A673 (cell line): ENCODE measurements around the gene COMMD2. TPM values are rescaled to one million over a fixed set of nuclear protein-coding genes. Genes with fewer than 3 reads are reported as not detected.

Experiments
- BruUV-seq: library from RNA; stranded (reverse); fragments of 400-500 nt; replicated peaks from 2 replicates; lab custom pipeline; 2021; lab: Mats Ljungman, UMichigan
- CTCF ChIA-PET: fragments of 300-600 bp; sonication (Branson Sonifier 250); formaldehyde crosslinking; loops from one replicate; lab custom pipeline; 2022; ENCODE audit warnings: antibody characterized with exemption; lab: Charles Lee
- POLR2A ChIA-PET: fragments of 300-600 bp; sonication (Branson Sonifier 250); formaldehyde crosslinking; loops from one replicate; lab custom pipeline; 2022; ENCODE audit warnings: antibody characterized with exemption; ENCODE audit not compliant: low non-redundant PET; lab: Charles Lee
- DNase-seq: peaks from one replicate; pipeline ENCODE4 v3.0.0-alpha.2; 2015; ENCODE audit warnings: low spot score
- H3K27ac ChIP-seq: fragments of 200-600 bp; sonication (generic); 2 replicates; pipeline ENCODE4 v1.5.1; 2016; ENCODE audit warnings: mixed run types, low read depth, mild to moderate bottlenecking, mixed read lengths, antibody characterized with exemption, low read length; ENCODE audit not compliant: poor library complexity, severe bottlenecking
- H3K27me3 ChIP-seq: fragments of 200-600 bp; sonication (generic); replicated peaks from 2 replicates; pipeline ENCODE4 v1.6.1; 2017; ENCODE audit warnings: mixed run types, low read depth, mild to moderate bottlenecking, mixed read lengths, antibody characterized with exemption, low read length; ENCODE audit not compliant: insufficient read depth, poor library complexity
- H3K36me3 ChIP-seq: fragments of 200-600 bp; sonication (generic); 2 replicates; pipeline ENCODE4 v1.6.1; 2016; ENCODE audit warnings: mixed run types, mild to moderate bottlenecking, mixed read lengths, antibody characterized with exemption, low read length; ENCODE audit not compliant: insufficient read depth, poor library complexity, severe bottlenecking
- H3K4me1 ChIP-seq: fragments of 200-600 bp; sonication (generic); 2 replicates; pipeline ENCODE4 v1.6.1; 2017; ENCODE audit warnings: mixed run types, mild to moderate bottlenecking, mixed read lengths, antibody characterized with exemption, low read length; ENCODE audit not compliant: insufficient read depth, poor library complexity, severe bottlenecking
- H3K4me3 ChIP-seq: fragments of 200-600 bp; sonication (generic); 2 replicates; pipeline ENCODE4 v1.5.1; 2016; ENCODE audit warnings: low read depth, mixed run types, mild to moderate bottlenecking, mixed read lengths, low read length; ENCODE audit not compliant: poor library complexity, severe bottlenecking
- H3K9me3 ChIP-seq: fragments of 200-600 bp; sonication (generic); 2 replicates; pipeline ENCODE4 v1.6.1; 2016; ENCODE audit warnings: mixed run types, low read depth, mild to moderate bottlenecking, mixed read lengths, antibody characterized with exemption, low read length; ENCODE audit not compliant: poor library complexity, severe bottlenecking
- CTCF ChIP-seq: fragments of 300-800, 200-600 bp; sonication (generic); conservative IDR thresholded peaks from 2 replicates; pipeline ENCODE4 v1.5.1; 2017; ENCODE audit warnings: low read depth, mild to moderate bottlenecking, antibody characterized with exemption, low read length, moderate library complexity, mixed read lengths
- EZH2 ChIP-seq: fragments of 200-600 bp; sonication (generic); IDR thresholded peaks from 2 replicates; pipeline ENCODE4 v1.6.1; 2017; ENCODE audit warnings: borderline replicate concordance, low read depth, mild to moderate bottlenecking, mixed read lengths, antibody characterized with exemption, low read length; ENCODE audit not compliant: poor library complexity, severe bottlenecking
- intact Hi-C: fragments of 100-400 bp; cut with micrococcal nuclease; formaldehyde crosslinking; loops from one replicate; pipeline ENCODE4 v1.10.0; 2022; ENCODE audit not compliant: unreplicated experiment
- total RNA-seq: library from RNA; stranded (reverse); gene quantifications from 2 replicates; pipeline ENCODE4 v1.2.3, GENCODE V29; 2021

The COMMD2 gene
- total RNA-seq, 1 experiment from 2014 or later: 51.6 TPM

GRCh38 chr3:149771652-149772271 is 19.5 kb upstream of the COMMD2 start:
- TF ChIP-seq EZH2: no peak
- peak; percentile 90 for TF ChIP-seq CTCF
- no peaks in the 10 kb centered on the region for H3K36me3 ChIP-seq
- no TSS peak for BruUV-seq
- intact Hi-C loops: loop anchor here (1.0 kb wide), 2 partner anchors 259 to 277 kb away; no protein-coding TSS in a partner anchor
- DNase-seq: peak; percentile 63
- no peaks in the 10 kb centered on the region for H3K27me3 ChIP-seq
- H3K9me3 ChIP-seq: no peaks in the 10 kb centered on the region
- no peak overlapping the region for H3K4me3 ChIP-seq
- H3K27ac ChIP-seq: no peak overlapping the region
- POLR2A ChIA-PET: interaction anchor here (0.7 kb wide), 3 partner anchors 10 to 892 kb away, joined by 3 read pairs; no protein-coding TSS in a partner anchor
- H3K4me1 ChIP-seq: no peaks in the 10 kb centered on the region
- CTCF ChIA-PET: interaction anchor here (0.5 to 1.2 kb wide), 7 partner anchors 11 to 258 kb away, joined by 3 to 8 read pairs (median 4); no protein-coding TSS in a partner anchor

GRCh38 chr3:149770246-149770645 is 18.0 kb upstream of the COMMD2 start:
- ChIA-PET CTCF (interaction anchor here (0.5 to 0.9 kb wide), 2 partner anchors 22 to 36 kb away, joined by 3 read pairs; partner anchors contain the start of gene ANKUB1), POLR2A (no interaction called here)
- no peak for DNase-seq
- Histone ChIP-seq H3K36me3 (no peaks in the 10 kb centered on the region), H3K27ac (no peak overlapping the region), H3K27me3 (peaks cover 9% of the 10 kb centered on the region), H3K9me3 (no peaks in the 10 kb centered on the region), H3K4me3 (no peak overlapping the region), H3K4me1 (no peaks in the 10 kb centered on the region)
- intact Hi-C loops: no loop called here
- no TSS peak for BruUV-seq
- TF ChIP-seq EZH2 (no peak), CTCF (0 out of 2 replicates have a peak, but pooled peaks have one; percentile 19)

- intact Hi-C loops: loop anchor here (5.0 kb wide), 1 partner anchor 39 kb away; no protein-coding TSS in a partner anchor
- DNase-seq: no peak
- no TSS peak for BruUV-seq
- Histone ChIP-seq H3K27me3 (peaks cover 22% of the 10 kb centered on the region), H3K4me3 (no peak overlapping the region), H3K27ac (no peak overlapping the region), H3K4me1 (no peaks in the 10 kb centered on the region), H3K9me3 (no peaks in the 10 kb centered on the region), H3K36me3 (no peaks in the 10 kb centered on the region)
- ChIA-PET CTCF (no interaction called here), POLR2A (no interaction called here)
- no peak for TF ChIP-seq EZH2
- TF ChIP-seq CTCF: no peak
Observed at GRCh38 chr3:149768704-149769103, 16.4 kb upstream of the COMMD2 start.
